ENCODE measurements around the gene CD300LF.

CD300LF gene

DNA sequence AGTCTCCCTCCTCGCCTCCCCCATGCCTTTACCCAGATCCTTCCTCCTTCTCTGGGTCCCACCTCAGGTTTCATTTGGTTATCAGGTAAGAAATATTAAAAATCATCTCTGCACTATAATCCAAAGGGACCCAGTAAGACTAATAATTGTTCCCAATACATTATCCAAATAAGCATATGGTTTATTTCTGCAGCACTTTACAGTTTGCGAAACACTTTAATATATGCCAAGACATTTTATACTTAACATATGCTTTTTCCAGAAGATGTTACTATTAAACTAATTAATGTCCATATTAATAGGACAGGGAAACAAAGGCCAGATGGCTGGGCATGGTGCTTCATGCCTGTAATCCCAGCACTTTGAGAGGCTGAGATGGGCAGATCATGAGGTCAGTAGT, 33.3 kb downstream of the CD300LF start:
- no peak for DNase-seq (ENCODE audit: insufficient read length, low spot score)
- no peak for TF ChIP-seq CTCF (IDR thresholded peaks at IDR 0.05; ENCODE audit: insufficient read depth, missing control alignments)
- FAIRE-seq: no peak

- no peak for FAIRE-seq
- no peak for TF ChIP-seq CTCF (IDR thresholded peaks at IDR 0.05; ENCODE audit: insufficient read depth, missing control alignments)
- DNase-seq (ENCODE audit: insufficient read length, low spot score): no peak
Observed at GRCh38 chr17:74678541-74678940, 34.2 kb downstream of the CD300LF start.

DNA sequence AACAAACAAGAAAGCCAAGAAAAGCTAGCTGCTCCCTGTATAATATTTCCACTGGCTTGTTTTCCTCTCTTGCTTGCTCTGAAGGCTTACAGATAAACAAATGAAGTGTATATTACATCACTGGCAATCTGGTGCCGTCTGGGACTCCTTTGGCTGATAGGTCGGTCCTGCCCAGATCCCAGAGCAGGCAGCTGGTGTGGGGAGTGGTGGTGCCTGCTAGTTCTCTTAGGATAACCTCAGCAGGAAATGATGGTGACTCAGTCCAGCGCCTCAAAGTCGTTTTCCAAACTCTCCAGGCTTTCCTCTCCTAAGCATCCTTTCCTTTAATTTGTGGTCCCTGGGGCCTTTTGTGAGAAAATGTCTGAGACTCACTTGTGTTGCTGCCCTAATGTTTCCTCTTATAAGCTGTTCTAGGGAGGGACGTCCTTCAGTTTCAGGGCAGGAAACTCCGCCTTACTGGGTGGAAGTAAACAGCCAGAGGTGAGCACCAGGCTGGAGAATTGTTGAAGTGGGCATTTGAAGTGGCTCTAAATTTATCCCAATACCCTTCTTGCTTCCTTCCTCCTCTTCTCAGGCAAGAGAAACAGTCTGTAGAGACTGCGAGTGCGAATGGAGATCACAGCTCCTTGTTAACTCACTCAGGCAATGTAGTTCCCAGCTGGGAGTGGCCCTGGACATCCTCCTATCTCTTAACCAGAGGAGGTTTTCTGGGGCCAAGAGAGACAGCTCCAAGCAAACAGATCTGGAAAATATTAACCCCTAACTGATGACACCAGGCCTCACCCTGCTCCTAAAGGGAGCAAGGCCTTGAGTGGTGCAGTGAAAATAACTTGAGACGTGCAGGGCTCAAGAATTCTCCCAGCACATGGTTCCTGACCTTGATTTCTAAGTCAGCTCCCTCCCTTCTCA, 34.9 kb downstream of the CD300LF start:
- DNase-seq (ENCODE audit: insufficient read length, low spot score) (no peak), FAIRE-seq (no peak)
- TF ChIP-seq CTCF (IDR thresholded peaks at IDR 0.05; ENCODE audit: insufficient read depth, missing control alignments): no peak

GRCh38 chr17:74671031-74671771, 41.5 kb downstream of the CD300LF start:
- FAIRE-seq (no peak), DNase-seq (ENCODE audit: insufficient read length, low spot score) (no peak)
- no peak for TF ChIP-seq CTCF (IDR thresholded peaks at IDR 0.05; ENCODE audit: insufficient read depth, missing control alignments)

DNA sequence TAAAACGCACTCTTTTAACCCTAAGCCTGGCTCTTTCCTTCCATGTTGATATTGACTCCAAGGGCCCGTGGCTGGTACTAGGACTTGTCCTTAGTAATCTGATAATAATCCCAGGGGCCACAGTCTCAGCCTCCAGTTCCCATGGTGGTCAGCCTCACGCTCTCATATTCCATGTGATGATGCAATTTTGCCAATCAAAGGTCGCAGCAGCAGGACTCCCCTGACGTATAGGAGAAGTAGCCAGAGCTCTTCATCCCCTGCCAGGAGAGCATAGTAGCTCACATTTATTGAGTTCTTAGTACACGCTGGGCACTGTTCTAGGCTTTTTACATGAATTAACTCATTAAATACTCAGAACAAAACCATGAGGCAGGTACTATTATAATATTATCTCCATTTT, 42.4 kb downstream of the CD300LF start:
- FAIRE-seq: no peak
- TF ChIP-seq CTCF (IDR thresholded peaks at IDR 0.05; ENCODE audit: insufficient read depth, missing control alignments): no peak
- no peak for DNase-seq (ENCODE audit: insufficient read length, low spot score)

GRCh38 chr17:74663561-74663960, 49.2 kb downstream of the CD300LF start:
- no peak for TF ChIP-seq CTCF (IDR thresholded peaks at IDR 0.05; ENCODE audit: insufficient read depth, missing control alignments)
- no peak for FAIRE-seq

GRCh38 chr17:74659889-74660288, 52.8 kb downstream of the CD300LF start:
- no peak for TF ChIP-seq CTCF (IDR thresholded peaks at IDR 0.05; ENCODE audit: insufficient read depth, missing control alignments)
- DNase-seq (ENCODE audit: insufficient read length, low spot score) (no peak), FAIRE-seq (no peak)

More at GRCh38 chr17:74663561-74663960, 49.2 kb downstream of the CD300LF start:
- no peak for DNase-seq (ENCODE audit: insufficient read length, low spot score)

All from D721Med (cell line).